ENCODE results near the gene DENND10. TPM values are rescaled to one million over a fixed set of nuclear protein-coding genes. Genes with fewer than 3 reads are reported as not detected.

The DENND10 gene, protein sequence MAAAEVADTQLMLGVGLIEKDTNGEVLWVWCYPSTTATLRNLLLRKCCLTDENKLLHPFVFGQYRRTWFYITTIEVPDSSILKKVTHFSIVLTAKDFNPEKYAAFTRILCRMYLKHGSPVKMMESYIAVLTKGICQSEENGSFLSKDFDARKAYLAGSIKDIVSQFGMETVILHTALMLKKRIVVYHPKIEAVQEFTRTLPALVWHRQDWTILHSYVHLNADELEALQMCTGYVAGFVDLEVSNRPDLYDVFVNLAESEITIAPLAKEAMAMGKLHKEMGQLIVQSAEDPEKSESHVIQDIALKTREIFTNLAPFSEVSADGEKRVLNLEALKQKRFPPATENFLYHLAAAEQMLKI
- 63.0 TPM for total RNA-seq

DNA sequence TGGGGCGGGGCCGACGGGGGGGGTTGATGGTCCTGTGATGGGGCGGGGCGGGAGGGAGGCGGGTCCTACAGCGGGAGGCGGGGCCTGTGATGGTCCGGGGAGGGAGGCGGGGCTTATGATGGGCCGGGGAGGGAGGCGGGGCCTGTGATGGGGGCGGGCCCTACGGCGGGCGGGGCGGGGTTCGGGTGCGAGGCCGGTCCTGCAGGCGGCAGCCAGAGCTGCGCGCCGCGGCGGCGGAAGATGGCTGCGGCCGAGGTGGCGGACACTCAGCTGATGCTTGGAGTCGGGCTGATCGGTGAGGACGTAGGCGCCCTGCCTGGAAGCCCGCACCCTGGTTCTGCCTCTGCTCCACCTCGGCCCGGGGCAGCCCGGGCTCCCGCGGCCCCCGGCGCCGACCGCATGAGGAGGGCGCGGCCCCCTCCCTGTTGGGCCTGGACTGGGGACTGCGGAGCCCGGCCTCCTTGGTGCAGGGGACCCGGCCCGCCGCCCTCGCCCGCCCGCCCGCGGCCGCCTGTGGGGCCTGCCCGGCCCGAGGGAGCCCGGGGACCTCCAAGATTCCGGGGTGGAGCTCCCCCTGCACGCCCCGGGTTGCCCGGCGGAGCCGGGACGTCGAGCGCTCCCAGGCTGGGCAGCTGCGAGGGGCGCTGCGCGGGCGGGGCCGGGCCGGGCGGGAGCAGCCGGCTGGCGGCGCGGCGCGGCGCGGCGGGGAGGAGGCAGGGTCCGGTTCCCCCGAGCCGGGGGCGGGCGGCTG, at the start of gene DENND10:
Gene DENND10, plus strand, starts transcription at position 211 of the 751 bp plus-strand sequence. Its CDS starts 30 bp downstream, at position 241.

DNA sequence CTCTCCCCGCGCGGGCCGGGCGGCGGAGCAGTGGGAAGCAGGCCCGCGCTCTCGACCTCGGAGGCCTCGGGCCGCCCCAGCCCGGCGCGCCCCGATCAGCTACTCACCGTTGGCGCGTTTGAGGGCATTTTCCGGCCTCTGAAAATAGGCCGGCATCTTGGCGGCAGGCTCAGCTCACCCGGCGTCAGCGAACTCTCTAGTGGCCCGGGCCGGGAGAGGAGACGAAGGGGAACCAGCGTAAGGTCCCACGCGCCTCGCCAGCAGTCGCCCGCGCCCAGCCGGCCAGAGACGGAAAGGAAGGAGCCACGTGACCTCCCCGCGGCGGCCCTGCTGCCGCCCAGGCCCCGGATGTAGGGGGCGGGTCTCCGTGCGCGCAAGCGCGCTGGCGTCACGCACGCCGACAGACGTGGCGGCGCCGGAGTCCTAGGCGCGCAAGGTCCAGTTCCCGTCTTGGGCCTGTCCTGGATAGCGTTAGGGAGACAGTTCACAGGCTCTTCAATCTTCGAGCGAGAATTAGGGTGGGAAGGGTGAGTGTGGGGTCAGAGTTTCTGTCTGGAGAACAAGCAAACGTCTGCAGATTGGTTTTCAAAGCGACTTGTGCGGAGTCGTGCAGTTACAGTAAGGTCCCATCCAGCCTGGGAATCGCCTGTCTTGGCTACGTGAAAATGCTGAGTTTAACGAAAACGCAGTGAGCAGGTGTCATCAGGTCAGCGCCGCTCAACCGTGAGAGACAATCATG, 23.2 kb upstream of the DENND10 start, which contains the start of gene EIF3A:
Gene EIF3A, minus strand, starts transcription at position 297 of the 739 bp plus-strand sequence. Its CDS starts 141 bp downstream, at position 156.

DNA sequence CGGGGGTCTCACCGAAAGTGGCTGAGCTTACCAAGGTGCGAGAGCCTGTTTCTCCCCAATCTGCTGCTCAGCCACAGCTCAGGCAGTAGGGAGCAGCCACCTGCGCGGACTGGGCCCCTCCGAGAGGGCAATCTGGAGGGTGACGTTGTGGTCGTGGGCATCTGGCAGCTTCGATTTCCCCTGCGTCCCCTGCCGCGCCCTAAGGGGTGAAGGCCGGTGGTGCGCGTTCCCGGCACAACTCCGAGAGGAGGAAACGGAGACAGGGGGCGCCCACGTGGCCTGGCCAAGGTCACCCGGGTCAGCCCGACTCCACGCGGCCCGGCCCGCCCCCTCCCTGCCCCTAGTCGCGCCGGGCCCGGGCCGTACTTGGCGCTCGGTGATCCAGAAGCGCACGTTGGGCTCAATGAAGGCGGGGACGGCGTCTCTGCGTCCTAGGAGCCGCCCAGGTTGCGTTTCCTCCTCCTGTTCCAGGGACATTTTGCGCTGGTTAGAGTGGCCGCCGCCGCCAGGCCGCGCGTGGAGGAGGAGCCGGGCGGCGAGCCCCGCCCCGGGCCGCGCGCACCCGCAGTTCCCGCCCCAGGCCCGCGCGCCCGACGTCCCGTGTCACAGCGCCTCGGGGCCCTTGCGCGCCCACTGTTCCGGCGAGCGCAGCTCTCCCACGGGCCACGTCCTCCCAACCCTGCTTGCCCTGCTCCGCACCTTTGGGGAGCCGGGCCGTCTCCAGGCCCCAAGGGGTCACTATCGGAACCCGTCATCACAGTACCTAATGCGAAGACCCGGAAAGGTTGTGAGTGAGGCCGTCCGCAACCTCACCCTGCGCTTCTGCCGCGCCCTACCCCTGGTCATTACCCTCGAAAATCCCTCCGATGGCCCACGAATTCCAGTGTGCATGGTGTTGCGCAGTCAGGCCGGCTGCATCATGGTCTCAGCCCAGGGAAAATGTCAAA, 61.5 kb downstream of the DENND10 start, which contains the start of gene SFXN4:
Gene SFXN4, minus strand, starts transcription at position 544 of the 947 bp plus-strand sequence. Its CDS starts 67 bp downstream, at position 477.

DNA sequence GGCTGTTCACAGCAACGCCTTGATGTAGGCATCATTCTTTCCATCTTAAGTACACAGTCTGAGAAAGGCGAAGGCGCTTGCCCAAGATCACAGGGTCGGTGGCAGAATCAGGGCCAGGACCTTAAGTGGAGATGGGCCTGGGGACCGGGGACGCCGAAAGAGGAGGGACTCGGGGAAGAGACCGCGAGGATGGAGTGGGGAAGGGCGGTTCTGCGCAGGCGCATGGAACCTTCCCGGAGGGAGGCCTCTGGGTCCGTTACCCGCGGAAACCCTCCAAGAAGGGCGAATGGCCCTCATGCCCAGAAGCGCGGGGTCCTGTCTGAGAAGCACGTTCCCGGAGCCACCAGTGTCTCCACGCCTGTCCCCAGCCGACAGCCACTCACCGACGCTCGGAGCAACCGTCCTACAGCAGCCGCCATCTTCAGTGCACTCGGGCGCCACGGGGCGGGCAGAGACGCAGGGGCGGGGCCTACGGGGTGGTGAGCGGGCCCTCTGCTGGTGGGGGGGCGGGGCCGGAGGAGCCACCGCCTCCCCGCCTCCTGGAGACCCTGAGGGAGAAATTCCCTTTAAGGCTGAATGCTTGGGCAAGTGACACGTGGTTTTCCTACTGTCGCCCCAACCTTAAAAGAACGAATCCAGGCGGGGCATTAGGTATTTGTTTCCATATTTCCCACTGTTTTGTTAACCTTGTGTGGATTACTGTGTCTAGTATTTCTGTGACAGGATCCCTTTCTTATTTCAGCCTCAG, 74.6 kb downstream of the DENND10 start, which contains the start of gene PRDX3:
Gene PRDX3, minus strand, starts transcription at position 441 of the 748 bp plus-strand sequence. Its CDS starts 22 bp downstream, at position 419.

Small RNA genes lying within 50 kb of the gene (small RNA-seq; reads per million reads assigned to genes)
- gene AL355598.1 = not detected
- not detected for gene RF00413
- gene SNORA19 = not detected

Other genes starting within 250 kb of the DENND10 start
- gene NANOS1, start 74.4 kb upstream of the DENND10 start, total RNA-seq = 15.7 TPM
- gene EIF3A, start 23.3 kb upstream of the DENND10 start, total RNA-seq = 75.2 TPM
- 21.5 TPM for gene SFXN4, start 61.6 kb downstream of the DENND10 start, total RNA-seq
- gene PRDX3, start 74.7 kb downstream of the DENND10 start, total RNA-seq = 123 TPM
- gene GRK5, start 103.5 kb downstream of the DENND10 start, total RNA-seq = 21.5 TPM